GM19193 (cell line): Measurements from ENCODE around the gene SIX3.
A peak's percentile ranks its signal among the peaks of the same experiment; 100 is the strongest.

Source experiments
- POLR2A ChIP-seq: IDR thresholded peaks from 4 replicates; pipeline ENCODE4 v1.6.1; 2011; ENCODE audit not compliant: insufficient read depth, insufficient read length; ENCODE audit errors: extremely low read depth

The SIX3 gene

GRCh38 chr2:44936275-44936674 is 5.2 kb upstream of the SIX3 start:
- TF ChIP-seq POLR2A, result no peak

- TF ChIP-seq POLR2A, result no peak
Observed at GRCh38 chr2:44936715-44937687, 4.5 kb upstream of the SIX3 start.

GRCh38 chr2:44937688-44938240 is 3.7 kb upstream of the SIX3 start:
- TF ChIP-seq POLR2A, result peak; percentile 65

GRCh38 chr2:44938287-44939105 is 3.0 kb upstream of the SIX3 start:
- peak; percentile 38 for TF ChIP-seq POLR2A

- TF ChIP-seq POLR2A, result no peak
Observed at GRCh38 chr2:44939106-44940048, 2.1 kb upstream of the SIX3 start.

GRCh38 chr2:44940049-44940494 is 1.4 kb upstream of the SIX3 start:
- TF ChIP-seq POLR2A, result no peak

GRCh38 chr2:44940732-44941464 is 604 bp upstream of the SIX3 start:
- TF ChIP-seq POLR2A, result no peak

GRCh38 chr2:44942304-44943030 is 965 bp downstream of the SIX3 start:
- no peak for TF ChIP-seq POLR2A

GRCh38 chr2:44943031-44943692 is 1.7 kb downstream of the SIX3 start:
- TF ChIP-seq POLR2A, result no peak

- TF ChIP-seq POLR2A, result no peak
Observed at GRCh38 chr2:44943693-44944101, 2.2 kb downstream of the SIX3 start.

GRCh38 chr2:44944102-44944951 is 2.8 kb downstream of the SIX3 start:
- no peak for TF ChIP-seq POLR2A

- TF ChIP-seq POLR2A, result no peak
Observed at GRCh38 chr2:44944952-44945612, 3.6 kb downstream of the SIX3 start.
